HT1080 (cell line): Measurements from ENCODE around the gene ANAPC15. TPM values are rescaled to one million over a fixed set of nuclear protein-coding genes. Genes with fewer than 3 reads are reported as not detected.

Experiments used
- DNase-seq: peaks from one replicate; pipeline ENCODE4 v3.0.0-alpha.2; 2015; ENCODE audit warnings: low read depth
- total RNA-seq: library from RNA; depleted of rRNA; stranded (reverse); fragments of >200 nt; shearing (Covaris generic); gene quantifications from 2 replicates; pipeline ENCODE4 v1.2.3, GENCODE V29; 2014

The ANAPC15 gene
- total RNA-seq, 1 experiment from 2014 or later: 70.7 TPM

DNA sequence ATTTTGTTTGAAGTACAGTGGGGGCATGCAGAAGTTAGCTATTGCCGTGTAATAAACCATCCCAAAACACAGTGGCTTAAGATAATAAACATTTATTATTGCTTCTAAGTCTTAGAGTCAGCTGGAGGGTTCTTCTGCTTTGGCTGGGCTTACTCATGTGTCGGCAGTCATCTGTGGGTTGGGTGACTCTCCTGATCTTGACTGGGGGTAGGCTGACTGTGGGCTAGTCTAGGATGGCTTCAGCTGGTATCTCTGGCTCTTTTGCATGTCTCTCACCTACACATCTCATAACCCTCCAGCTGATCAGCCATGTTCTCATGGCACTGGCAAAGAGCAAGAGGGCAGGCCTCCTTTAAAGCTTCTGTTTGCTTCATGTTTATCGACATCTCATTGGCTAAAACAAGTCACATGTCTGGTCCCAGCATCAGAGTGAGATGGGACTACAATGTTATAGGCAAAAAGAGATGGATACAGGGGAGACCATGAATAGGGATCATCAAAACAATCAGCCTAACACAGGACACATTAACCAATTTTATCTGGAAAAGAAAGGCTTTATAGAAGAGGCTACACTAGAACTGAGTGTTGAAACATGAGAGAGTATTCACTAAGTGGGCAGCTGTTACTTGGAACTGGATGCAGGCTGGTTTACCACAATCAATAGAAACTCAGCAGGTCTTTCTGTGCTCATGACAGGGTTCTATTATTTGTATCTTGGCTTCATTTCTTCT, 26.7 kb downstream of the ANAPC15 start:
- DNase-seq: no peak

GRCh38 chr11:72084965-72085364, 27.5 kb downstream of the ANAPC15 start:
- no peak for DNase-seq

DNA sequence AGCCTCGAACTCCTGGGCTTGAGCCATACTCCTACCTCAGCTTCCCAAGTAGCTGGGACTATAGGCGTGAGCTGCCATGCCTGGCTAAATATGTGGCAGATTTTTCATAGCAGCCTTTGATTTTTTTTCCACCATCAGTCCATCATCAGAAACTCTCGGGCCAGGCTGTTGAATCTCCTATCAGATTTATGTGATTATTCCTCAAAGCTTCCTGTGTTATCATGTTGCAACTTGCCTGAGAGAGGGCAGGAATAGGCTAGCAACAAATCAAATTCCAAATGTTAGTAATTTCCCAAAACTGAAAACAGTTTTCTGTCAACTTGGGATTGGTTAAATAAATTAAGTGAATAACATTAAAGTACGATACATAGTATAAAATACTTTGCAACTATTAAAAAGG, 28.4 kb downstream of the ANAPC15 start:
- no peak for DNase-seq

DNA sequence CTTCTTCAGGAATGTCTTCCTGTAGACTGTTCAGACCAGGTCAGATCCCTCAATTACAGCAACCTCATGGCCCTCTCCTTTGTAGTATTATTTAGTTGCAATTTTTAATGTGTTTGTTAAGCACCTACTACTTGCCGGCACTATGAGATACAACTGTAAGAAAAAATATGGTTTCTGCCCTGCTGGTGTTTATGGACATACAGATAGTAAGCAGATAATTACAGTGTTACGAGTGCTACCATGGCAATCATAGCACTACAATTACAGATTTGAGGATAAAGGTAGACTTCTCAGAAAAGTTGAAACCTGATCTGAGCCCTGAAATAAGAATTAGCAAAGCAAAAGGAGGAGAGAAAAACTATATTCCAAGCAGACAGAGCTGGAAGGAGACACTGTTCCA, 29.1 kb downstream of the ANAPC15 start:
- no peak for DNase-seq

- no peak for DNase-seq
Observed at GRCh38 chr11:72081821-72082453, 30.6 kb downstream of the ANAPC15 start.

GRCh38 chr11:72081184-72081644, 31.3 kb downstream of the ANAPC15 start:
- no peak for DNase-seq

DNA sequence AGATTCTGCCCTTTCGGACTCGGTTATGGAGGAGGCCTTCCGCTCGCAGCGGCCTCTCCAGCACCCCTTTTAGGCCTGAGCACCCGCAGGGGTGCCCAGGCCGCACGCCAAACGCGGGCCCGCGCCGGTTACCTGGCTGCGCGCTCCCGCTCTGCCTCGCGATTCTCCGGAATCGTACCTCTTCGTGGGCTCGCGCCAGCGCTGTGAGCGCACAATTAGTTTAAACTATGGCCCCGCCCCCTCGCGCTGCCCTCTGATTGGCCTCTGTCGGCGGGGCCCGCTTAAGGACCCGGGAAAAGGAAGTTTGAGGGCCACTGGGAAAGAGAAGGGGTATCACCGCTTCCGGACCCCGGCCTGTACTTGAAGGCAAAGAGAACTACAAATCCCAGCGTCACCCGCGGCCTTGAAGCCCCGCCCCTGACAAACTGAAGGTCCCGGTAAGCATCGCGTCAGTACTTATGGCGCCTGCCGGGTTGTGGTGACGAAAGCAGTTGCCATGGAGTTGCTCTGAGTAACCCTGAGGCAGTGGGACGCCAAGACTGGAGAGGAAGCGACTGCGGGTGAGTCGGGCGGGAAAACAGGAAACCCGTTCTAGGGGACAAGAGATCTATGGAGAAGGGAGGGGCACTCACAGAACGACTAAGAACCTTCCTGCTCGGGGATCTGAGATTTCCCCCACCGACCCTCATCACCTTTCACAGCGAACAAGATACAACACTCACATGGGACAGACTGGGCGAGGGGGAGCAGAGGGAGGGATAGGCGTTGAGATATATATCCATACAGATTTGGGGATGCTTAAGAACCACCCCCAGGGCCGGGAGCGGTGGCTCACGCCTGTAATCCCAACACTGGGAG, 31.9 kb downstream of the ANAPC15 start, which contains the start of the genes LRRC51 and NUMA1:
Gene LRRC51, plus strand, starts transcription at position 525 of the 858 bp plus-strand sequence. CDS start 8,234 bp downstream, outside the sequence.
Gene NUMA1, minus strand, starts transcription at position 217 of the 858 bp plus-strand sequence. CDS start 44,599 bp downstream, outside the sequence.
- peak; percentile 100 for DNase-seq

- no peak for DNase-seq
Observed at GRCh38 chr11:72079819-72080325, 32.6 kb downstream of the ANAPC15 start.

- no peak for DNase-seq
Observed at GRCh38 chr11:72078477-72078876, 34.0 kb downstream of the ANAPC15 start.

DNA sequence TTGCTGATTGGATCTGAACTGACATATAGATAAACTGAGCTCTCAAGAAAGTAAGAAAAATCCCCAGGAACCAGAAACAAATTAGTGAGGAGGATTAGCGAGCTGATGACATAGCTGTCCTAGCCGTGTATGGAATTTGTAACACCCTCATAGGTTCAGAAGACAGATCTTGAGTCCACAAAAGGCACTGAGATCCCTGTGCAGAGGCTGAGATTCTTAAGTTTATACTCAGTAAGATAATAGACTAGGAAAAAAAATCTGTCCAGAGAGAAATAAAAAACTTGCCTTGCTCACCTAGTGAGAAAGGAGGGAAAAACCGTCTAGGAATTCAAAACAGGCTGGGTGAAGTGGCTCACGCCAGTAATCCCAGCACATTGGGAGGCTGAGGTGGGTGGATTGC, 36.7 kb downstream of the ANAPC15 start:
- DNase-seq: no peak

GRCh38 chr11:72075109-72075508, 37.4 kb downstream of the ANAPC15 start:
- no peak for DNase-seq

GRCh38 chr11:72072348-72072747, 40.1 kb downstream of the ANAPC15 start:
- DNase-seq: peak; percentile 89

GRCh38 chr11:72070491-72070890, 42.0 kb downstream of the ANAPC15 start:
- no peak for DNase-seq

DNA sequence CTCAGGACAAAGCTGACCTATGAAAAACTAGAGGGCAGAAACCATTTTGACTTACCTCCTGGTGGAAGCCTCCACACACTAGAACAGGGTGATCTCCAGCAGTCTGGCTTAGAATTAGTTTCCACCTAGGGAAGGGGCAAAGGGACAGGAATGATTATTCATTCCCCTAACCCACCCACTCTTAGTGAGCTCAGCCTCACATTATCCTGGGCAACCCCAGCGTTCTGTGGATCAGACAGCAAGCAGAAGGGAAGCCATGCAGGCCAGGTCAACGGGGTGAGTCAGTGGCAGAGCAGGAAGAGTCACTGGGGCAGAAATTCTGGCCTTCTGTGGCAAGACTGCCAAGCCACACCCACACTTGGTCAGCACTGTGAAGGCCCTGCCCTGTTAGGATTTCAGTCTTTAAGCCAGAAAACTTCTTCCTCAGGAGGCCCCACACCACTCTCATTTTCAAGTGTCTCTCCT, 42.7 kb downstream of the ANAPC15 start:
- DNase-seq: peak; percentile 84

DNA sequence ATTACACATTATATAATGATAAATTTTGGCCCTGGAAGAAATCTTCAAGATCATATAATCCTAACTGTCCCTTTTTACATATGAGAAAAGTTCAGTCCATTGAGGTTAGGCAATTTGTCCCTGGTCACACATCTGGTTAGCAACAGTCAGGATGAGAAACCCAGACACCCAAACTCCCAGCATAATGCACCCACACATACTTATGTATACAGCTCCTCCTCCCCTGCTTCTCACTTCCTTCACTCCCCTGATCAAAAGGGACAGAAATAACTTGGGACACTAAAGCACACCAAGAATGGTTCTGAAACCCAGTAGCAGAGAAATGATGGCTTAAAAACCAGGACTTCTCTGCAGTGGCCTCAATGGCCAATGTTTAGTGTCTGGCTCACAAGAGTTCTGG, 43.3 kb downstream of the ANAPC15 start:
- DNase-seq: no peak

DNA sequence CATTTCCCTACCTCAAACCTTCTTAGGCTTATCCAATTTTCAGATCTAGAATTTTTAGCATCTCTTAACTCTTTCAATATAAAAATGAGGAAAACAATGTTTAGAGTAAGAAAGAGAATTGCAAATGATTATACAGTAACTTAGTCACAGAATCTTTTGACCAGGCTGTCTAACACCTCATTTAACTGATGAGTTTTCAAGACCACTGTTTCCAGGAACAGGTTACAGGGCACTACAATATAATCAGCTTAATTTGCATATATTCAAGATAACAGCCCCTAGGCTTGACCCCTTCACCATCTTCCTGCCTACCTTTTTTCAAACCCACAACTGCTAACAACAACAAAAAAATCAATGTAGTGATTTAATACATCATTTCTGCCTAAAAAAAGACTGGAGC, 44.8 kb downstream of the ANAPC15 start:
- no peak for DNase-seq

GRCh38 chr11:72067266-72067665, 45.2 kb downstream of the ANAPC15 start:
- DNase-seq: no peak

DNA sequence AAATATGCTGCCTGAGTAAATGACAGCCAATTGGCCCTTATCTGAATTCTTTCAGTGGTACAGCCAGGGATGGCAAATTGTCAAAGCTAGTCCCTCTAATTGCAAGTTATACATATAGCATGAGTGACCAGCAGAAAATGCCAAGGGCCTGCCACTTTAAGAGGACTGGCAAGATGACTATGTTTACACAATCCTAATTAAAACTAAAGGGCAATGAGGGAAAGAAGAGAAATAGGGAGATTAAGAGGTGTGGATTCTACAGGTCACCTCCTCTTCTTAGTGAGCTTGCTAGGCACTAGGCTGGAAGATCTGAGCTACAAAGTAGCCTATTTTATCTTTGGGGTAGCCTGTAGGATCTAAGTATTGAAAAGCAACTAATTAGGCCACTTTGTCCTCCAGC, 45.6 kb downstream of the ANAPC15 start:
- no peak for DNase-seq

DNA sequence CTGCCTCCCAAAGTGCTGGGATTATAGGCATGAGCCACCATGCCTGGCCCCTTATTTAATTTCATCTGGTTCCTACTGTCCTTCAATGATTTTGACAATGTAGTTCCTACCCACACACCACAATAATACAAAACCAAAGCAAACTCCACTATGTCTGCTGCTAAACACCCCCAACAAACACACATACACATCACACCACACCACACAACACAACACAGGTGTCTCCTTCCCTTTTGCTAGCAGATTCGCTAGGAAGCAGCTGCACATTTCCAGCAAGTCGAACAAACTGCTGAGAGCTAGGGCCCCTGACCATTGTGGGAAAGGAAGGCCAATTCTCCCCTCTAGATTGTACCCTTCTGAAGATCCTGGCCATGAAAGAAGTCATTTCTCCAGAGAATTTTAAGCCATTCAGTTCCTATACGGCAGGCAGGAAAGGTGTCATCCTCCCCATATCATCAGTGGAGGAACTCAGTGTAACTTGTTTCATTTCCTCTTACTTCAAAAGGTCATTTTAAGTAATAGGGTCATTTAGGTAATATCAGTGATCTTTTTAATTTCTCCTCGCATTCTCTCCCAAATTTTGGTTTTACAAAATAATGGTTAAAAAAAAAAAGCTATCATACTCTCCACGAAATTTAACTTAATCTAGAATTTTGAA, 50.6 kb downstream of the ANAPC15 start:
- DNase-seq: no peak
